Hepatocyte (in vitro differentiated cells): Measurements from ENCODE around the gene KIN. TPM values are rescaled to one million over a fixed set of nuclear protein-coding genes. Genes with fewer than 3 reads are reported as not detected.
"Not testable (repeated sequence)": the region's sequence is repeated elsewhere in the genome, so short reads cannot be mapped to it uniquely, and the experiment has no call there.

Experiments
- DNase-seq: peaks from one replicate; pipeline ENCODE4 v3.0.0-alpha.2; 2016; ENCODE audit warnings: low spot score
- H2AFZ ChIP-seq: fragments of 200-600 bp; sonication (generic); 2 replicates; pipeline ENCODE4 v1.6.0; 2016; ENCODE audit warnings: antibody characterized with exemption, mild to moderate bottlenecking
- H3K27ac ChIP-seq: fragments of 200-600 bp; sonication (generic); 2 replicates; pipeline ENCODE4 v1.5.1; 2016; ENCODE audit warnings: mild to moderate bottlenecking
- H3K27me3 ChIP-seq: fragments of 200-600 bp; sonication (generic); 2 replicates; pipeline ENCODE4 v1.6.1; 2016
- H3K36me3 ChIP-seq: fragments of 200-600 bp; sonication (generic); replicated peaks from 2 replicates; pipeline ENCODE4 v1.5.1; 2016; ENCODE audit warnings: low read depth; ENCODE audit not compliant: insufficient read depth
- H3K4me1 ChIP-seq: fragments of 200-600 bp; sonication (generic); 2 replicates; pipeline ENCODE4 v1.5.1; 2016; ENCODE audit warnings: mild to moderate bottlenecking, moderate library complexity; ENCODE audit not compliant: insufficient read depth
- H3K4me2 ChIP-seq: fragments of 200-600 bp; sonication (generic); 2 replicates; pipeline ENCODE4 v1.6.0; 2016
- H3K4me3 ChIP-seq: fragments of 200-600 bp; sonication (generic); 2 replicates; pipeline ENCODE4 v1.5.1; 2016; ENCODE audit warnings: mild to moderate bottlenecking
- H3K79me2 ChIP-seq: fragments of 200-600 bp; sonication (generic); 2 replicates; pipeline ENCODE4 v1.6.0; 2017; ENCODE audit warnings: mild to moderate bottlenecking
- H3K9me2 ChIP-seq: fragments of 200-600 bp; sonication (generic); replicated peaks from 2 replicates; pipeline ENCODE4 v1.6.0; 2017; ENCODE audit warnings: mild to moderate bottlenecking; ENCODE audit not compliant: insufficient read depth
- H3K9me3 ChIP-seq: fragments of 200-600 bp; sonication (generic); 2 replicates; pipeline ENCODE4 v1.5.1; 2016; ENCODE audit warnings: low read depth, mild to moderate bottlenecking
- H4K20me1 ChIP-seq: fragments of 200-600 bp; sonication (generic); 2 replicates; pipeline ENCODE4 v1.6.0; 2016; ENCODE audit warnings: mild to moderate bottlenecking; ENCODE audit not compliant: insufficient read depth, poor library complexity, severe bottlenecking
- CTCF ChIP-seq: fragments of 200-600 bp; sonication (generic); IDR thresholded peaks from 2 replicates; pipeline ENCODE4 v1.5.1; 2016; ENCODE audit warnings: antibody characterized with exemption, mild to moderate bottlenecking; ENCODE audit not compliant: poor library complexity
- EZH2 ChIP-seq: fragments of 200-600 bp; sonication (generic); IDR thresholded peaks from 2 replicates; pipeline ENCODE4 v1.6.1; 2016; ENCODE audit warnings: antibody characterized with exemption, mild to moderate bottlenecking, borderline replicate concordance
- EZH2phosphoT487 ChIP-seq: fragments of 200-600 bp; sonication (generic); IDR thresholded peaks from one replicate; pipeline ENCODE4 v1.6.1; 2018; ENCODE audit warnings: antibody characterized with exemption, mild to moderate bottlenecking, low read depth, moderate library complexity; ENCODE audit not compliant: unreplicated experiment, severe bottlenecking
- whole genome bisulfite sequencing: methylation state at CpG from one replicate; pipeline ENCODE4 v1.1.6; 2016; ENCODE audit warnings: low lambda C conversion rate; ENCODE audit errors: missing lambda C conversion rate; 5-methylcytosine and 5-hydroxymethylcytosine counted together
- polyA plus RNA-seq: library from polyadenylated mRNA; unstranded; fragments of >200 nt; fragmentation: Nextera tagmentation; extraction: Ambion mirVana; gene quantifications from 2 replicates; pipeline ENCODE4 v1.2.1, GENCODE V29; 2016
- total RNA-seq: library from RNA; depleted of rRNA; stranded (reverse); fragments of >200 nt; gene quantifications from 2 replicates; pipeline ENCODE4 v1.2.3, GENCODE V29; 2014

The KIN gene
- total and polyA plus RNA-seq, 2 experiments from 2014 or later: 10.6 to 11.4 TPM

DNA sequence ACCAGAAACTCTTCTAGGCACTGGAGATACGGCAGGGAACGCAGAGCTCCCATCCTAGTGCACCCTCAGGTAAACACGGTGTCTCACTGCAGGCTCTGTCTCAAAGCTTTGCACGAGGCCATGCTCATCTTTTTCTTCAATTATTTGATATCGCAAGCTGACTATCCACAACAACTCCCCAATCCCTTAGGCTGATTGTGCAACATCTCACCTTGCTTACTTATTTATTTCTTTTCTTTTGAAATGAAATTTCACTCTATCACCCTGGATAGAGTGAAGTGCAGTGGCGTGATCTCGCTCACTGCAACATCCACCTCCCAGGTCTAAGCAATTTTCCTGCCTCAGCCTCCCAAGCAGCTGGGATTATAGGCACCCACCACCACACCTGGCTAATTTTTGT lies 72.3 kb downstream of the KIN start:
- Histone ChIP-seq H4K20me1 (no peaks in the 10 kb centered on the region), H3K4me3 (no peak overlapping the region), H3K36me3 (no peaks in the 10 kb centered on the region), H2AFZ (no peak overlapping the region), H3K4me2 (no peak overlapping the region), H3K9me2 (no peaks in the 10 kb centered on the region), H3K4me1 (no peaks in the 10 kb centered on the region), H3K9me3 (no peaks in the 10 kb centered on the region), H3K79me2 (no peaks in the 10 kb centered on the region), H3K27me3 (no peaks in the 10 kb centered on the region), H3K27ac (no peak overlapping the region)
- no peak for TF ChIP-seq CTCF
- TF ChIP-seq EZH2: no peak
- no peak for TF ChIP-seq EZH2phosphoT487
- 90% methylated on average over 7 of the region's 7 CpGs for WGBS
- no peak for DNase-seq

GRCh38 chr10:7711075-7711474 lies 76.7 kb downstream of the KIN start:
- not testable (repeated sequence) for H3K36me3 ChIP-seq, DNase-seq, H3K4me3 ChIP-seq, H2AFZ ChIP-seq, H3K27ac ChIP-seq, H3K79me2 ChIP-seq, H3K9me3 ChIP-seq, H3K9me2 ChIP-seq, H4K20me1 ChIP-seq, H3K27me3 ChIP-seq, H3K4me1 ChIP-seq, H3K4me2 ChIP-seq
- WGBS: 87% methylated on average over 5 of the region's 5 CpGs

DNA sequence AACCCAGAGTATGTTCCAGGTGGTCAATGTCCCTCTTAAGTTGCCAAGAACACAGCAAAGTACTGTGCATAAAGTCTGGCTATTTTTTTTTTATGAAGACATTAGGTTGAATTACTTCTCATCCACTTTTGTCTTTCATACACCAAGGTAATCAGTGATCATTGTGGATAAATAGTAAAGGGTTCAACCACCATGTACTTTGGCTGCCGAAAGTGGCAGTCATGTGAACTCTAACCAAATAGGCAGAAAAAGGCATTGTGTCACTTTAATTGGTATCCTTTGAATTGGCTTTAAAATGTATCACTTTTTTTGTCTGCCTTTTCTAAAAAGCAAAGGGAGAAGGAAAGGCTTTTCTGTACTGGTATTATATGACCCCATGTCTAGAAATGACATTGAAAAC lies 77.3 kb downstream of the KIN start:
- H3K27ac ChIP-seq: no peak overlapping the region
- no peaks in the 10 kb centered on the region for H3K4me1 ChIP-seq
- no peaks in the 10 kb centered on the region for H3K9me3 ChIP-seq
- no peak overlapping the region for H2AFZ ChIP-seq
- H3K36me3 ChIP-seq: no peaks in the 10 kb centered on the region
- DNase-seq: no peak
- 88% methylated on average over 1 of the region's 1 CpG for WGBS
- no peak for TF ChIP-seq EZH2phosphoT487
- TF ChIP-seq CTCF: no peak
- TF ChIP-seq EZH2: no peak
- no peaks in the 10 kb centered on the region for H4K20me1 ChIP-seq
- H3K79me2 ChIP-seq: no peaks in the 10 kb centered on the region
- no peaks in the 10 kb centered on the region for H3K27me3 ChIP-seq
- H3K4me2 ChIP-seq: no peak overlapping the region
- H3K4me3 ChIP-seq: no peak overlapping the region
- no peaks in the 10 kb centered on the region for H3K9me2 ChIP-seq

GRCh38 chr10:7708832-7709231 lies 79.0 kb downstream of the KIN start:
- no peak overlapping the region for H3K4me2 ChIP-seq
- H3K79me2 ChIP-seq: no peaks in the 10 kb centered on the region
- no peak for DNase-seq
- no peaks in the 10 kb centered on the region for H4K20me1 ChIP-seq
- H3K9me3 ChIP-seq: no peaks in the 10 kb centered on the region
- TF ChIP-seq CTCF (no peak), EZH2 (no peak), EZH2phosphoT487 (no peak)
- no peaks in the 10 kb centered on the region for H3K9me2 ChIP-seq
- H3K36me3 ChIP-seq: no peaks in the 10 kb centered on the region
- H3K27me3 ChIP-seq: no peaks in the 10 kb centered on the region
- H3K4me3 ChIP-seq: no peak overlapping the region
- H3K27ac ChIP-seq: no peak overlapping the region
- H3K4me1 ChIP-seq: no peaks in the 10 kb centered on the region
- no peak overlapping the region for H2AFZ ChIP-seq
- WGBS: 93% methylated on average over 4 of the region's 4 CpGs
